ENCODE measurements around the gene AMH.

The AMH gene

GRCh38 chr19:2236064-2236313 is 13.1 kb upstream of the AMH start:
- H3K27ac Mint-ChIP-seq = peak overlapping the region; percentile 98
- peak overlapping the region; percentile 98 for H3K4me3 Mint-ChIP-seq
- H3K9me3 Mint-ChIP-seq = no peaks in the 10 kb centered on the region
- H3K27me3 Mint-ChIP-seq = peaks cover 4% of the 10 kb centered on the region
- CTCF ChIA-PET = interaction anchor here (0.6 to 1.9 kb wide), 11 partner anchors 19 to 401 kb away, joined by 3 to 7 read pairs (median 3); no protein-coding TSS in a partner anchor
- DNase-seq = no peak
- peaks cover 51% of the 10 kb centered on the region for H3K36me3 Mint-ChIP-seq
- peaks cover 58% of the 10 kb centered on the region for H3K4me1 Mint-ChIP-seq

- Mint-ChIP-seq H3K27ac (peak within 1 kb of the TSS; percentile 98), H3K27me3 (peaks cover 4% of the 10 kb centered on the region), H3K4me3 (peak within 1 kb of the TSS; percentile 98), H3K9me3 (no peaks in the 10 kb centered on the region), H3K4me1 (peaks cover 62% of the 10 kb centered on the region), H3K36me3 (peaks cover 56% of the 10 kb centered on the region)
- DNase-seq = peak; percentile 98
- CTCF ChIA-PET = interaction anchor here (0.7 to 3.7 kb wide), 11 partner anchors 20 to 157 kb away, joined by 3 to 16 read pairs (median 4); no protein-coding TSS in a partner anchor
Measured at GRCh38 chr19:2236314-2237050, 12.6 kb upstream of the AMH start, which contains the start of the genes PLEKHJ1 and SF3A2. Gene PLEKHJ1, minus strand, starts transcription at chr19:2236329. Its CDS starts 81 bp downstream, at chr19:2236248. Gene SF3A2, plus strand, starts transcription at chr19:2236824. Its CDS starts 6,595 bp downstream, at chr19:2243419.

DNA sequence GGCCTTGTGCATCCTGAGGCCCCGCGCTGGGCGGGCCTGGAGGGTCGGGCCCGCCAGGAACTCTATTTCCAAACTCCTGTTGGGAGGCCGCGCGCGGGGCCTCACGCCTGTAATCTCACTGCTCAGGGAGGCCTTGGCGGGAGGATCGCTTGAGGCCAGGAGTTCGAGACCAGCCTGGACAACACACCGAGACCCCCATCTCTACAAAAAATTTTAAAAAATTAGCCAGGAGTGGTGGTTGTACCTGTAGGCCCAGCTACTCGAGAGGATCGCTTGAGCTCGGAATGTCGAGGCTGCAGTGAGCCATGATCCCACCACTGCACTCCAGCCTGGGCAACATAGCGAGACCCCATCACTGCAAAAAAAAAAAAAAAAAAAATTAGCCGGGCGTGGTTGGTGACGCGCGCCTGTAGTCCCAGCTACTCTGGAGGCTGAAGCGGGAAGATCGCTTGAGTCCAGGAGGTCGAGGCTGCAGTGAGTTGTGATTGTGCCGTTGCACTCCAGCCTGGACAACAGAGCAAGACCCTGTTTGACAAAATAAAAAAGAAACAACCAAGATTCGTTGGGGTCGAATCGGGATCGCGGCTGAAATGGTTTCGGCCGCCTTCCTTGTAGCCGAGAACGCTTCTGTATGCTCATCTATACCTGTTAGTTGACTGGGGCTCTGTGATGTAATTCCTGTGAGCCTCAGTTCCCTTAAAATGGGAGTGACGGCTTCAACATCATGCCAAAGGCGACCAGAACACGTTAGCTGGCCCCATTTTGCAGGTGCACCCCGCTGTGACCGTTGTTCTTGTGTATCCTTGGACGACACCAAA is 11.9 kb upstream of the AMH start:
- Mint-ChIP-seq H3K36me3 (peaks cover 57% of the 10 kb centered on the region), H3K4me3 (peak overlapping the region; percentile 98), H3K9me3 (no peaks in the 10 kb centered on the region), H3K27ac (peak overlapping the region; percentile 98), H3K27me3 (peaks cover 4% of the 10 kb centered on the region), H3K4me1 (peaks cover 67% of the 10 kb centered on the region)
- no peak for DNase-seq
- CTCF ChIA-PET = interaction anchor here (1.1 to 3.7 kb wide), 6 partner anchors 17 to 154 kb away, joined by 3 to 16 read pairs (median 9); no protein-coding TSS in a partner anchor

GRCh38 chr19:2237869-2238153 is 11.3 kb upstream of the AMH start:
- Mint-ChIP-seq H3K27me3 (peaks cover 4% of the 10 kb centered on the region), H3K9me3 (no peaks in the 10 kb centered on the region), H3K4me3 (peak overlapping the region; percentile 98), H3K4me1 (peaks cover 73% of the 10 kb centered on the region), H3K27ac (peak overlapping the region; percentile 98), H3K36me3 (peaks cover 60% of the 10 kb centered on the region)
- CTCF ChIA-PET = interaction anchor here (1.1 to 3.7 kb wide), 6 partner anchors 16 to 154 kb away, joined by 3 to 16 read pairs (median 9); no protein-coding TSS in a partner anchor
- no peak for DNase-seq

DNA sequence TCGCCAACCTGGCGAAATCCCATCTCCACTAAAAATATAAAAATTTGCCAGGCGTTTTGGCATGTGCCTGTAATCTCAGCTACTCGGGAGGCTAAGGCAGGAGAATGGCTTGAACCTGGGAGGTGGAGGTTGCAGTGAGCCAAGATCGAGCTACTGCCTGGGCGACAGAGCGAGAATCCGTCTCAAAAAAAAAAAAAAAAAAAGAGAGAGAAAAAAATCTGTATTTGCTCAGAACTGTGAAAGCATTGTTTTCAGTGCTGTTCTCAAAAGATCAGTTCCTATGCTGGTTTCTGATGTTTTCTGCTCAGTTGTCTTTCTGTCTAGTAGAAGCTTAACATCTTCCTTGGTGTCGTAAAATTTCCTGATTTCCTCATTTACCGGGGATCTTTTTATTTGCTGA is 9.9 kb upstream of the AMH start:
- DNase-seq = no peak
- H3K4me3 Mint-ChIP-seq = peak overlapping the region; percentile 98
- peaks cover 56% of the 10 kb centered on the region for H3K36me3 Mint-ChIP-seq
- H3K27ac Mint-ChIP-seq = peak overlapping the region; percentile 82
- H3K27me3 Mint-ChIP-seq = peaks cover 4% of the 10 kb centered on the region
- no peaks in the 10 kb centered on the region for H3K9me3 Mint-ChIP-seq
- H3K4me1 Mint-ChIP-seq = peaks cover 67% of the 10 kb centered on the region
- CTCF ChIA-PET = interaction anchor here (1.0 to 3.7 kb wide), 6 partner anchors 14 to 93 kb away, joined by 3 to 16 read pairs (median 7); no protein-coding TSS in a partner anchor

- Mint-ChIP-seq H3K27me3 (peaks cover 4% of the 10 kb centered on the region), H3K36me3 (peaks cover 61% of the 10 kb centered on the region), H3K4me1 (peaks cover 58% of the 10 kb centered on the region), H3K9me3 (no peaks in the 10 kb centered on the region), H3K27ac (peak overlapping the region; percentile 82), H3K4me3 (peak overlapping the region; percentile 98)
- peak; percentile 67 for DNase-seq
- CTCF ChIA-PET = interaction anchor here (1.1 to 3.7 kb wide), 4 partner anchors 21 to 92 kb away, joined by 5 to 16 read pairs (median 10); no protein-coding TSS in a partner anchor
Measured at GRCh38 chr19:2239771-2240770, 9.1 kb upstream of the AMH start.

DNA sequence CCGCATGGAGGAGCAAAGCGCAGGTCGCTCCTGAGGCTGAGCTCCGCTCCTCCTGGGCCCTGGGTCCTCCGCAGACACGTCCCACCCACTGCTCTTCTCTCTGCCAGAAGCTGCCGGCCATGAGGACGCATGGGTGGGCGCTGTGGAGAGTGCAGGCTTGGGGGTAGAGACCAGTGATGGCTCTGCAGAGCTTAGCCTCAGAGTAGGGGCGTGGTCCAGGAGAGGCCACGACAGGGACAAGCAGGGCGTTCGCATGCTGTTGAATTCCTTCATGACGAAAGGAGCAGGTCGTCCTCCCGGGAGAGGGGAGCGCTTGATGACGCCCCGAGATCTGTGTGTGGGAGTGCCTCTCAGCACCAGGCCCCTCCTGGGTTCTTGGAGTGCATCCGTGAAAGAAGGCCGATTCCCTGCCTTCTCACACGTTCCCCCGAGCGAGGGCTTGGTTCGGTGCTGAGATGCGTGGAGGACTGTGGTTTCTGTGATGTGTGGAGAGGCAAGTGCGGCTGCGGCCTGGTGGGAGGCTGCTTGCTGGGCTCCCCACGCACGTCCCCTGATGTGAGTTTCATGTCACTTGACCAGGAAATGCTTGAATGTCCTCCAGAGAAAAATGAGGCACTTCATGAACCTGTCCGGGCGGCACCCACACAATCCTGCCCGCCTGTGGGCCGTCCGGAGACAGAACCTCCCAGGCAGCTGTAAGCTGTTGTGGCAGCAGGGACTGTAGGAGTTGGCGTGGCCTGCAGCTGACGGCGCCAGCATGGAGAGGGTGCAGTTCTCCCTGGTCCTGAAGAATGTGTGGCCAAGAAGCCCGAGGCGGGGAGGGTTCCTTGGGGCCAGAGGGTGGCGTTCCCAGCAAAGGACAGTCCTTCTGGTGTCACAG is 8.0 kb upstream of the AMH start:
- H3K9me3 Mint-ChIP-seq = no peaks in the 10 kb centered on the region
- H3K4me1 Mint-ChIP-seq = peaks cover 55% of the 10 kb centered on the region
- DNase-seq = no peak
- H3K4me3 Mint-ChIP-seq = peak overlapping the region; percentile 98
- peaks cover 4% of the 10 kb centered on the region for H3K27me3 Mint-ChIP-seq
- H3K27ac Mint-ChIP-seq = peak overlapping the region; percentile 82
- H3K36me3 Mint-ChIP-seq = peaks cover 59% of the 10 kb centered on the region
- CTCF ChIA-PET = no interaction called here

DNA sequence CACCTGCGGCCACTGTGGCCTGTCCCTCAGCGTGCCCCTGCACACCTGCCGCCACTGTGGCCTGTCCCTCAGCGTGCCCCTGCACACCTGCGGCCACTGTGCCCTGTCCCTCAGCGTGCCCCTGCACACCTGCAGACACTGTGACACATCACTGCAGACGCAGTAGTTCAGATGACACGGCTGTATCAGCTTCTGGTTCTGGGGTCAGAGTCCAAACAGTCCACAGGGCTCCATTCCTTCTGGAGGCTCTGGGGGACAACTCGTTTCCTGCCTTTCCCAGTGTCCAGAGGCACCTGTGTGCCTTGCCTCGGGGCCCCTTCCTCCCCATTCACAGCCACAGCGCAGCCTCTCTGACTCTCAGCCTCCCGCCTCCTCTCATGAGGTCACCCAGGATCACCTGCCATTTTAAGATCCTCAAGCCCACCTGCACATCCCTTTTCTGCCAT is 7.0 kb upstream of the AMH start:
- Mint-ChIP-seq H3K27me3 (no peaks in the 10 kb centered on the region), H3K4me1 (peaks cover 53% of the 10 kb centered on the region), H3K27ac (no peak overlapping the region), H3K9me3 (no peaks in the 10 kb centered on the region), H3K4me3 (no peak overlapping the region), H3K36me3 (peaks cover 57% of the 10 kb centered on the region)
- DNase-seq = no peak
- CTCF ChIA-PET = no interaction called here

- Mint-ChIP-seq H3K4me1 (peaks cover 47% of the 10 kb centered on the region), H3K27me3 (no peaks in the 10 kb centered on the region), H3K4me3 (no peak overlapping the region), H3K36me3 (peaks cover 53% of the 10 kb centered on the region), H3K9me3 (no peaks in the 10 kb centered on the region), H3K27ac (no peak overlapping the region)
- CTCF ChIA-PET = no interaction called here
- no peak for DNase-seq
Measured at GRCh38 chr19:2242816-2243215, 6.3 kb upstream of the AMH start.

DNA sequence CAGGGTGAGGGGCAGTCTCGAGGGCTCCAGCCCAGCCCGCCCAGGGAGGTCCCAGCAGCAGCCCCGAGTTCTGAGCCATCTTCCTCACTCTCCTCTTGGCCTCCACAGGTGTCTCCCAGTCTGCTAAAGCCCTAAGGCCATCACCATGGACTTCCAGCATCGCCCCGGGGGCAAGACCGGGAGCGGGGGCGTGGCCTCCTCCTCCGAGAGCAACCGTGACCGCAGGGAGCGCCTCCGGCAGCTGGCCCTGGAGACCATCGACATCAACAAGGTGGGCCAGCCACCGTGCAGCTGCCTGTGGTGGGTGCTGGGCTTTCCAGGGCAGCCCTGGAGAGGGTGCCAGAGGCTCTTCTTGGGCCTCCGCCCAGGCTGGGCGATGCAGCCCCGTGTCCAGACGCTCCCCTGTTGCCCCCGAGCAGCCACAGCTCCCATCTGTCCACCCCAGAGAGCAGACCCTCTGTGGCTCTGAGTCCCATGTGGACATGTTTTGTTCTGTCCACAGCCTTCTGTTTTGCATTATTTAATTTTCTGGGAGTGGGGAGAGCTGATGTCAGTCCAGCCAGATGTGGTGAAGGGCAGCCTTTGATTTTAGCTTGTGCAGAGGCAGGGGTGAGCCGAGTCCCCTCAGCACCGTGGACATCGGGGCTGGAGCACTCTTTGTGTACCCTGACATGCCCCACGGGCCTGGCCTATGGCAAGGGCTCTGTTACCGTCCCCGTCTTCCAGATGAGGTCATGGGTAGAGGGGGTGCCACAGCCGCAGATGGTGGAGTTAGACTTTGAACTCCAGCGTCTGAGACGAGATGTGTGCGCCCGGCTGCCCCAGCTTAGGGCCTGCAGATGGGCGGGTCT is 5.6 kb upstream of the AMH start:
- no peak overlapping the region for H3K27ac Mint-ChIP-seq
- CTCF ChIA-PET = no interaction called here

DNA sequence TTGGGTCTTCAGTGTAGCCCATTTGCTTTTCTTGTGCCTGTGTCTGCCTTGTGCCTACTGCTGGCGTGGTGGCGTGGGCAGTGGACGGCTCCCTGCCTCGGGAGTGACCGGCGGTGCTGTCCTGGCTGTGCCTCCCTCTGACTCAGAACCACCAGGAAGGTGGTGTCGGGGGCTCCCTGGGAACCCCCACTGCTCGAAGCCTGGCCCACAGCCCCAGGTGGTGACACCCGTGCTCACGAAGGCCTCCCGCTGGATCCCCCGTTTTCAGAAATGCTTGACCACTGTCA is 5.1 kb upstream of the AMH start:
- no peak for DNase-seq
- CTCF ChIA-PET = no interaction called here
- Mint-ChIP-seq H3K9me3 (no peaks in the 10 kb centered on the region), H3K27ac (no peak overlapping the region), H3K4me1 (peaks cover 35% of the 10 kb centered on the region), H3K27me3 (peaks cover under 1% of the 10 kb centered on the region), H3K36me3 (peaks cover 44% of the 10 kb centered on the region), H3K4me3 (no peak overlapping the region)

More for the DNA sequence above, 5.6 kb upstream of the AMH start:
- H3K9me3 Mint-ChIP-seq = no peaks in the 10 kb centered on the region
- no peak for DNase-seq
- H3K27me3 Mint-ChIP-seq = no peaks in the 10 kb centered on the region
- peaks cover 49% of the 10 kb centered on the region for H3K36me3 Mint-ChIP-seq
- H3K4me1 Mint-ChIP-seq = peaks cover 40% of the 10 kb centered on the region
- H3K4me3 Mint-ChIP-seq = no peak overlapping the region

- CTCF ChIA-PET = no interaction called here
- Mint-ChIP-seq H3K27me3 (peaks cover 4% of the 10 kb centered on the region), H3K27ac (no peak overlapping the region), H3K36me3 (peaks cover 41% of the 10 kb centered on the region), H3K4me1 (peaks cover 31% of the 10 kb centered on the region), H3K4me3 (no peak overlapping the region), H3K9me3 (no peaks in the 10 kb centered on the region)
- DNase-seq = no peak
Measured at GRCh38 chr19:2244486-2244885, 4.6 kb upstream of the AMH start.

Measured in activated naive CD4-positive, alpha-beta T cell treated with anti-CD3 and anti-CD28 coated beads, Interleukin-2, amount 10 ng/mL, durations not matched to agents 7 days and 5 days (primary cell).